Inflammatory macrophage treated with lipopolysaccharide for 4 hours (primary cell): ENCODE results near the gene ANKHD1.
A peak's percentile ranks its signal among the peaks of the same experiment; 100 is the strongest.
"Not testable (repeated sequence)": the region's sequence is repeated elsewhere in the genome, so short reads cannot be mapped to it uniquely, and the experiment has no call there.

ENCODE experiments used
- DNase-seq: peaks from one replicate; pipeline ENCODE4 v3.0.0-alpha.2; 2020

Gene ANKHD1

DNA sequence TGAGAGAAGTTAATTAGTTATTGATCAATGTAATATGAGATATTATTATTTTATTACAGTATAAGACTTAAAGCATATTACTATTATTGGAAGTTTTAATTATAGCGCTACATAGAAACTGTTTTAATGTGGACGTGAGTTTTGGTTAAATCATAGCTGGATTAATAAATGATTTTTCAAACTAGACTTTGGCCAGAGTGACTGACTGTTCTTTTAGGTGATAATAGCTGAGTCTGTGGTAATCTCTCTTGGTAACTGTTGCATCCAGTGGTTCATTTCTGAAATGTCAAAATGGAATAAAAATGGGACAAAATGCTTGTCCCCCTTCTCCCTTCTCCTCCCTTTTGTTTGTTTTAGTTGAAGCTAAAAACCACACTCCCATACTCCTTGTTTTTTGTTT, 28.1 kb downstream of the ANKHD1 start:
- no peak for DNase-seq

DNA sequence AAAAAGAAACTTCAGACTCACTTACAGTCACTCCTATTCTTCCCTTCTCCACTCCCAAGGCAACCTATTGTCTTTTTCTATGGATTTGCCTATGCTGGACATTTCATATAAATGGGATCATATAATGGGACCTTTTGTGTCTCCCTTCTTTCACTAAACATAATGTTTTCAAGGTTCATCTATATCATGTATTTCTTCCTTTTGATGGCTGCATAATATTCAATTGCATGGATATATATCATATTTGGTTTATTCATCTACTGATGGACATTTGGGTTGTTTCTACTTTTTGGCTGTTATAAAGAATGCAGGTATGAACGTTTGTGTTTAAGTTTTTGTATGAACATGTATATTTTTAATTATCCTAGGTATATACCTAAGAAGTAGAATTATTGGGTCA, 30.6 kb downstream of the ANKHD1 start:
- no peak for DNase-seq

DNA sequence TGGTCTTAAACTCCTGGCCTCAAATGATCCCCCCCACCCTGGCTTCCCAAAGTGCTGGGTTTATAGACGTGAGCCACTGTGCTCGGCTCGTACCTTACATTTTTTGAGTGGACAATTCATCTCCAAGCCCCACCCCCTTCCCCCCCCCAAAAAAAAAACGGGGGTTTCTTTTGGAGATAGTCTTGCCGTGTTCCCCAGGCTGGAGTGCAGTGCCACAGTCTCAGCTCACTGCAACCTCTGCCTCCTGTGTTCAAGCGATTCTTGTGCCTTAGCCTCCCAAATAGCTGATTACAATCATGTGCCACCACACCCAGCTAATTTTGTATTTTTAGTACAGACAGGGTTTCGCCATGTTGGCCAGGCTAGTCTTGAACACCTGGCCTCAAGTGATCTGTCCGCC, 31.3 kb downstream of the ANKHD1 start:
- no peak for DNase-seq

DNA sequence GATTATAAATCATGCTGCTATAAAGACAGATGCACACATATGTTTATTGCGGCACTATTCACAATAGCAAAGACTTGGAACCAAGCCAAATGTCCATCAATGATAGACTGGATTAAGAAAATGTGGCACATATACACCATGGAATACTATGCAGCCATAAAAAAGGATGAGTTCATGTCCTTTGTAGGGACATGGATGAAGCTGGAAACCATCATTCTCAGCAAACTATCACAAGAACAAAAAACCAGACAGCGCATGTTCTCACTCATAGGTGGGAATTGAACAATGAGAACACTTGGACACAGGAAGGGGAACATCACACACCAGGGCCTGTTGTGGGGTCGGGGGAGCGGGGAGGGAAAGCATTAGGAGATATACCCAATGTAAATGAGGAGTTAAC, 55.7 kb downstream of the ANKHD1 start:
- not testable (repeated sequence) for DNase-seq

DNA sequence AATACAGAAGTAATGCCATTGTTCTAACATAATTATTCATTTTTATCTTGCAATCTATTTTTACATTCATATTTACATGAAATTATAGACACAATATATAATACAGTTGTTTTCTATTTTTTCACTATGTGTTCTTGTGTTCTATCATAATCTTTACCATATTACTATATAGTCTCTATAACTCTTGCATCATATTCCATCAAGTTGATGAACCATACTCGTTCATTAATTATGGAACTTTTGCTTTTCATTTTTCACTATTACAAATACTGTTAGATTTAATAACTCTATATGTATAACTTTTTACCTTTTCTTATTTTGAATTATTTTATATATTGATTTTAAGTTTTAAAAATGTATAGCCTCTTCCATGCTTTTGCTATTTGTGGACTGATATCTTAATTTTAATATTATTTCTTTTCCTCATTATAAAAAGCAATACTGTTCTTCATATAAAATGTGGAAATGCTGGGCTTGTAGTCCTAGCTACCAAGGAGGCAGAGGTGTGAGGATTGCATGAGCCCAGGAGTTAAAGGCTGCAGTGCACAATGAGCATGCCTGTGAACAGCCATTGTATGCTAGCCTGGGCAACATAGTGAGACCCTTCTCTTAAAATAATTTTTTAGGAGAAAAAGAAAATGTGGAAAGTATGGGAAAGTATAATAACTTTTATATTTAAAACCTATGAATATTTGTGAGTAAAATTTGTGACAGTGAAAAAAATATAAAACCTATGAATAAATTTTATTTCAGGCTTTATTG, 65.5 kb downstream of the ANKHD1 start:
- DNase-seq: no peak

DNA sequence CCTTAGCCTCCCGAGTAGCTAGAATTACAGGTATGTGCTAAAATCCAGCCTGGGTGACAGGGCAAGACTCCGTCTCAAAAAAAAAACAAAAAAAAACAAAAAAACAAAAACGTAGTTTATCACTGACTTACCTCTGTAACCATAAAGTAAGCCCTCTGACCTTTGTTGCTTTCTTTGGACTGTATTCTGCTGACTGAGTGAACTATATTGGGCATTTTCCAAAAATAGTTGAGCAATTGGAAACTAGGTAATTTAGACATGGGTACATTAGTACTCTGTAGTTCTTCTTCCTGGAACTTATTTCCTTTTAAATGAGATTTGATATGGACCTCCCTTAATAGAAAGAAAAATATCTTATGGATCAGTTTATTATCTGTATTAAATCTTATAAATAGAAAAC, 66.6 kb downstream of the ANKHD1 start:
- no peak for DNase-seq

DNA sequence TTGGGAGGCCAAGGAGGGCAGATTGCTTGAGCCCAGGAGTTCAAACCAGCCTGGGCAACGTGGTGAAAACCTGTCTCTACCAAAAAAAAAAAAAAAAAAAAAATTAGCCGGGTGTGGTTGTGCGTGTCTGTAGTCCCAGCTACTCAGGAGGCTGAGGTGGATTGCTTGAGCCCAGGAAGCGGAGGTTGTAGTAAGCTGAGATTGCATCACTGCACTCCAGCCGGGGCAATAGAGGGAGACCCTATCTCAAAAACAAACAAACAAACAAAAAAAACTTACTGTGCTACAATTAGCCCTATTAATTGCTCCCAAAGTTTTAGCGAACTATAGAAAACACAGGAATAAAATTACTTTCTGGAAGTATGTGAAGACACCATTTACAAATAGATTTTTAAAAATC, 67.6 kb downstream of the ANKHD1 start:
- DNase-seq: no peak

DNA sequence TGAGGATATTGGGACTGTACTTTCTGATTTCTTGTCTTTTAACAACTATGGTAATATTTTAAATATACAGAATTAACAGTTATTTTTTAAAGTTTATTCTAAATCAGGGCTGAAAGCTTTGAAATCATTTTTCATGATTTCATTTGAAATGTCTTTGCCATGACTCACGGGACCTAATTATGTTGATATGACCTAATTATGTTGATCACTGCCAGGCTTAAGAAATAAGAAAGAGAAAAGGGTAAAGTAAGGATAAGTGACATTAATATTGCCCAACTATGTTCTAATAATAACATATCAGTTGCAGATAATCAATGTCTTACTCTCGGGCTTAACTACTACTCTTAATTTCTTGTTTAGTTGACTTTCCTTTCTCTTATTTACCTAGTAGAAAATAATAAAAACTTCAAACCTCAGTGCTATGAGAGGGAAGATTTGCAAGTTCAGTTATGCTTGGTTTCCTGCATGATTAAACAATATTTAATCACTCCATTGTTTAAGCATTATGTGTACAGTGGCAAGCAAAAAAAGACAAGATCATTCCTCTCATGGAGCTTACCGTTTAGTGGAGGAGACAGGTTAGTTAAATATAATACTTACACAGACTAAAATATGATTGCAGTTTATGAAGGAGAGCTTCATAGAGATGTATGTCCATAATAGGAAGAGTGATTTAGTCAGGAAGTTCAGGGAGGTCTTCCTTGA, 78.8 kb downstream of the ANKHD1 start:
- DNase-seq: no peak

DNA sequence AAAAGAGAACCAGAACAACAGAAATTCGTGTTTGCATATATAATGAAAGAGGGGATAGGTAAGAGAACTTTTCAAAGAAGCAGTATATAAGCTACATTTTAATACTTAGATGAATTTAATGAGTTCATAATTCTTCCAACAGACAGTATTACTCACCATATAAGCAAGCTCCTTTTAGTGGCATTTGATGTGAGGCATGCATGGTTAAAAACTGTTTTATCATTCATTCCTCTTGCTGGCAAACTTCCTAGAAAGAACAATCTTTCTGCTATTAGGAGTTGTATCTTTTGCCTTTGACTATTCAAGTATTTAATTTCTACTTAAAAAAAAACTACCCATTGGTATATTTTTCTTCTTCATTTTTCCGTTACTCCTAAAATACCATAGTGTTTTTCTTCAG, 80.1 kb downstream of the ANKHD1 start:
- no peak for DNase-seq

DNA sequence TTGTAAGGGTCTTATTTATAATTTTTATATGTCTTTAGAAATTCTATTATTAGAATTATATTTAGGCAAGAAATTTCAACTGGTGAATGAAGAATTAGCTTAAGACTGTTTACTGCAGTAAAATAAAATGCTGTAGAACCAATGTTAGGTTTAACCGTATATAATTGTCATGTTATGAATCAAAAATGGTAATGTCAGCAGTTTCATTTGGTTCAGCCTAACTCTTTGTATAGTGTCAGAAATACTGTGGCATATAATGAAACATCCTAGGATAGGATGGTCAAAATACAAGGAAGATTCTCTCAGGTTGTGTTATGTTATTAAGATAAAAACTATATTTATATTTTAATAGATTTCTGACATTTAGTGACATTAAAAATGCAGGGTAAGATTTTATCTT, 81.4 kb downstream of the ANKHD1 start:
- no peak for DNase-seq

DNA sequence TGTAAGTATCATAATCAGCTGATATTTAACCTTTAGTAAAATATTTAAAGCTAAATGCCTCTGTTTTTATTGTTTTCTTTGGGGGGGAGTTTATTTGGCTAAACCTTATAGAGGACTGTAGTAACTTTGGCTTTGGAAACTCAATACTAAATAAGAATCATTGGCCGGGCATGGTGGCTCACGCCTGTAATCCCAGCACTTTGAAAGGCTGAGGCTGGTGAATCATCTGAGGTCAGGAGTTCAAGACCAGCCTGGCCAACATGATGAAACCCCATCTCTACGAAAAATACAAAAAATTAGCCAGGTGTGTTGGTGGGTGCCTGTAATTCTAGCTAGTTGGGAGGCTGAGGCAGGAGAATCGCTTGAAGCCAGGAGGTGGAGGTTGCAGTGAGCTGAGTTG, 86.5 kb downstream of the ANKHD1 start:
- not testable (repeated sequence) for DNase-seq

DNA sequence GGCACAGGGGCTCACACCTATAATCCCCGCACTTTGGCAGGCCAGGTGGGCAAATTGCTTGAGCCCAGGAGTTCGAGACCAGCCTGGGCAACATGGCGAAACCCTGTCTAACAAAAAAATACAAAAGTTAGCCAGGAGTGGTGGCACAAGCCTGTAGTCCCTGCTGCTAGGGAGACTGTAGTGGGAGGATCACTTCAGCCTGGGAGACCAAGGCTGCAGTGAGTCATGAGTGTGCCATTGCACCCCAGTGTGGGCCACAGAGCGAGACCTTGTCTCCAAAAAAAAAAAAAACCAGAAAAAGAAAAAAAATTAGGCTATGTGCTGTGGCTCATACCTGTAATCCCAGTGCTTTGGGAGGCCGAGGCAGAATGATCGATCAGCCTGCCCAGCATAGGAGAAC, 87.3 kb downstream of the ANKHD1 start:
- DNase-seq: no peak

DNA sequence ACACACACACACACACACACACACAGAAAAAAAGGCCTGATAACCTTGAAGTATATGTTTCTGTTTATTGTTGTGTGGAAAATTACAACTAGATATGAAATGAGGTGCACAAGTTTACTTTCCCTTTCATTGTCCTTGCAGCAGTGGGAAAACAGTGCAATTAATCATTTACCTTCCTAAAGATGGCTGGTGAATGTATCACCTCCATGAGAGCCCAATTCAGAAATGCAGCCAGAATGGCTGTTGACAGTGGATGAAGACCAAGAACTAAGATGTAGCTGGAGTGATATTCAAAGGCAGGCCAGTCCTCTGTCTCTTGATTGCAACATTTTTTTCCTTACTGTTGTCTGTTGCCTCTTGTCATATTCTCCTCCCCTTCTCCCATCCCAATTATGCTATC, 96.3 kb downstream of the ANKHD1 start:
- no peak for DNase-seq

DNA sequence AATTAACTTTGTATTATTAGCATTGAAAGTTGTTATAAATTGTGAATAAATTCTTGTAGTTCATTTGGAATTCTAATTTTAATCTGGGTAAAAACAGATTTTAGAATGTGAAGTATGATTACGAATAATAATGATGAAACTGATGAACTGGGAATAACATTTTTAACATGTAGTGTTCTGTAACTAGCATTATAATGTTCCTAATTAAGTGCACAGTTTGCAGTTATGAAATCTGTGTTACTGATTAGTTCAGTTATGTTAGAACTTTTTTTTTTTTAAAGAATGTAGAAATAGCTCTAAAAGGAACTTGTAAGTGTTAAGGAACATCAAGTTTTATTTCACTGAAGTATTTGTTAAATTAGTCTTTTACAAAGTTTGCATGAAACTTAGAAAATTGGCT, 97.0 kb downstream of the ANKHD1 start:
- DNase-seq: no peak

DNA sequence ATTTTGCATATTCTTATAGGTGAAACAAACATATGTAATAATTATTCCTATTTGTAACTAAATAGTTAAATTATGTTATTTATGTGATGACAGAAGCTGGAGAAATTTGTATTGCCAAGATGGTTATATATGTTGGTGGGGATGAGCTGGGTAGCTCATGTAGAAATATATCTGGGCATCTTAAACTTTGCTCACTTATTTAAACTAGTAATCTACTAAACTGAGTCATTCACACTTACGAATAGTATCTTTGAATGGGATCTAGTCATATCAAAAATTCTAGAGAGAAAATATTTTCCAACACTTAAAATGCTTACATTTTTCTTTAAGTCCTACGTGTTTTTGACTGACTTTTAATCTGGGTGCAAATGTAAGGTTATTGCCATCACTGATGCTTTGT, 101.2 kb downstream of the ANKHD1 start:
- no peak for DNase-seq

DNA sequence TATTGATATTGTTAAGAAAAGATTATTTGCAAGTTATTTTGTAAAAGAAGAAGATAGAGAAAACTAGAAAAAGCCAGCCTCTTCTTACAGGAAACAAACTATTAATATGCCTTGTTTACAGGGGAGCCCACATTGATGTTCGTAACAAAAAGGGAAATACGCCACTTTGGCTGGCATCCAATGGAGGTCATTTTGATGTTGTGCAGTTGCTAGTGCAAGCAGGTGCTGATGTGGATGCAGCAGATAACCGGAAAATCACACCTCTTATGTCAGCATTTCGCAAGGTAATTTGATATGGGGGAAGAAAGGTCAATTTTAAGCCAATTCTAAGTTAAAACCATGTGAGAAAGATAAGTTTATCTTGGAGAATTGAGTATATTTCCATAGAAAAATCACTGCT, 108.3 kb downstream of the ANKHD1 start:
- DNase-seq: no peak

DNA sequence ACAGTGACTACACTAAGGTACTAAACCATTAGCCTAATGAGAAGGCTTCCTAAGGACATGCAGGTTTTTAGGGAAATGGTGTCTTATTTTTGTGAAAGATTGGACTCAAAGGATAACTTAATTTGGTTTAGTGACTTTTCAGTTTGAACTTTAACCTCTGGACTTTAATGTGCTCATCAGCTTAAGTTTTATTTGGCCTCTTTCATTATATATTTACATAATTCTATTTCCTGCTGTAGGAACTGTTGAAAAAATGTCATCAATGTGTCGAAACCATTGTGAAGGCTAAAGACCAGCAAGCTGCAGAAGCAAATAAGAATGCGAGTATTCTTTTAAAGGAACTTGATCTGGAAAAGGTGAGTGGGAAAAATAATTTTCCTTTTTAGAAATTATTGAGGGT, 111.5 kb downstream of the ANKHD1 start:
- DNase-seq: no peak

DNA sequence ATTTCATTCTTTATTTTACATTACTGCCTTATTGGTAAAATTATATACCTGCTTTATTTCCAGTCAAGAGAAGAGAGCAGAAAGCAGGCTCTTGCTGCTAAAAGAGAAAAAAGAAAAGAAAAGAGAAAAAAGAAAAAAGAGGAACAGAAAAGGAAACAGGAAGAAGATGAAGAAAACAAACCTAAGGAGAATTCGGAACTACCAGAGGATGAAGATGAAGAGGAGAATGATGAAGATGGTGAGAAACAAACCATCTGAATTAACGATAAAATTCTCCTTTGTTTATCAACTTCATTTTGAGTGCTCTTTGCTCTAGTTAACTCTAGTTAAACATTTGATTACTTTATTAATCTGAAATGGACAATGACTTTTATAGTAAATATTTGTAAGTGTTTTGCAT, 122.4 kb downstream of the ANKHD1 start:
- no peak for DNase-seq

DNA sequence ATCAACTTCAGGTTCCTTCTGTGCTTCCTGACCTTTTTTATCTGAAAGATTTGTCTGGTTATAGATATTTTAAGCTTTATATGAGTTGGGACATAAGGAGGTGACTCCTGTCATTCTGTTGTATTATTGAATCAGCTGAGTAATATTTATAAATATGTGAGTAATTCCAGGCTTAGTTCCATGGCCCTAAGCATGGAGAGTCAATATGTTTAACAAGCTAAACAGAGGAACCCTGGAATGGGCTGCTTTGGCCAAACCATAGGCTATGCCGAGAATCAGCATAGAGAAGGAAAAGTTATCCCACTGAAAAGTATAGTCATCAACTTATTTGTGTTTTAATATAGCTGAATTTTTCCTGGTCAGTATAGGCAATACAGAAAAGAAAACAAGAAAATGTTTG, 138.6 kb downstream of the ANKHD1 start:
- no peak for DNase-seq

DNA sequence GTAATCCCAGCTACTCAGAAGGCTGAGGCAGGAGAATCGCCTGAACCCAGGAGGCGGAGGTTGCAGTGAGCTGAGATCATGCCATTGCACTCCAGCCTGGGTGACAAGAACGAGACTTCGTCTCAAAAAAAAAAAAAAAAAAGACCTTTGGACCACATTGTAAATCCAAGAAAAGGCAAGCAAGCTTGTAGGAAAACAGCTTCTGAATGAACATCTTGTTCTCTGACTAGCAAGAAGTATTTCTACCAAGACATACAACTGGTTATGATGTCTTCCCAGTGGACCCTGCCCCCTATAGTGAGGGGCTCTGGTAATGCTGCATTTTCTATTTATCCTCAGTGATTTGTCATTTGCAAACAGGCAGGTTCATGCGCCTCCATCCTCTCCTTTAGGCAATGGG, 141.3 kb downstream of the ANKHD1 start:
- no peak for DNase-seq

DNA sequence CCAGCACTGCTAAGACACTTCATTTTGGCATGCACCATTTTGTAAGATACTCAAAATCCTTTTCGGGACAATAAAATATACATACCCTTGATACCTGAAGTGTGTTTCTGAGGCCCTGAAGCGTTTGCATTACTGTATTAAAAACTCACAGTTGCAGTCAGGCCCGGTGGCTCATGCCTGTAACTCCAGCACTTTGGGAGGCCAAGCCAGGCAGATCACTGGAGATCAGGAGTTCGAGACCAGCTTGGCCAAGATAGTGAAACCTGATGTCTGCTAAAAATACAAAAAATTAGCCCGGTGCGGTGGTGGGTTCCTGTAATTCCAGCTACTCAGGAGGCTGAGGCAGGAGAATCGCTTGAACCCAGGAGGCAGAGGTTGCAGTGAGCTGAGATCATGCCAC, 143.4 kb downstream of the ANKHD1 start:
- no peak for DNase-seq

DNA sequence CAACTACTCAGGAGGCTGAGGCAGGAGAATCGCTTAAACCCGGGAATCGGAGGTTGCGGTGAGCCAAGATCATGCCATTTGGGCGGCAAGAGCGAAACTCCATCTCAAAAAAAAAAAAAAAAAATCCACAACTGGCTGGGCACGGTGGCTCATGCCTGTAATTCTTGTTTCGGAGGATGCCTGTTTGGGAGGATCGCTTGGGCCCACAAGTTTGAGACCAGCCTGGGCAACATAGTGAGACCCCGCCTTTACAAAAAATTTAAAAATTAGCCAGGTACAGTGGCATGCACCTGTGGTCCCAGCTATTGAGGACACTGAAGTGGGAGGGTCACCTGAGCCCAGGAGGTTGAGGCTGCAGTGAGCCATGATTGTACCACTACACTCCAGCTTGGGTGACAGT, 144.0 kb downstream of the ANKHD1 start:
- DNase-seq: no peak

DNA sequence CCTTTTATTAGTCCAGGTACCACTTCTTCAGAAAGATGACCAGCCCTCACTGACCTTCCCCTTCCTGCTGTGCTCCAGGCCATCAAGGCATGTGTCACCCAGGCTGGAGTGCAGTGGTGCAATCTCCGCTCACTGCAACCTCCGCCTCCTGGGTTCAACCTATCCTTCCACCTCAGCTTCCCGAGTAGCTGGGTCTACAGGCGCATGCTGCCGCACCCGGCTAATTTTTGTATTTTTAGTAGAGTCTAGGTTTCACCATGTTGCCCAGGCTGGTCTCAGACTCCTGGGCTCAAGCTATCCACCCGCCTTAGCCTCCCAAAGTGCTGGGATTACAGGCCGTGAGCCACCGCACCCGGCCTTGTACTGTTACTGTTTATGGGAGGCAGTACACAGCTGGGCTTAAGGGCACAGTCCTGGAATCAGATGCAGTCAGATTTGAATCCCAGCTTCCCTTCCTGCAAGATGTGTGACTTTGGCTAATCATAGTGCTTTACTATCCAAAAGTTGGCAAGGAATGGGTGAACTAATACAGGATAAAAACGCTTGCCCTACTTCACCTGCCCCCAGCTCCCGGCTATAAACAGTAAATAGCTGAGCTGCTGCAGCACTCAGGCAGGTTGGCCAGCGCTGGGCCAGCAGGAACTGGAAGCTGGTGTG, 145.3 kb downstream of the ANKHD1 start:
- DNase-seq: peak; percentile 34
